ENCODE results near the gene CEP112.

GRCh38 chr17:66087073-66087472, 104.9 kb downstream of the CEP112 start:
- no peak for TF ChIP-seq CREB1 (CRISPR knock-in tag; IDR thresholded peaks at IDR 0.05)
- TF ChIP-seq CTCF (IDR thresholded peaks at IDR 0.05): no peak
- no peak for TF ChIP-seq ELF4 (CRISPR knock-in tag; IDR thresholded peaks at IDR 0.05; ENCODE audit: low read depth)
- TF ChIP-seq E2F1 (CRISPR knock-in tag; IDR thresholded peaks at IDR 0.05): no peak

All from WTC11 (cell line).